GM23338 (cell line): ENCODE data around the gene RBBP4. TPM values are rescaled to one million over a fixed set of nuclear protein-coding genes. Genes with fewer than 3 reads are reported as not detected.

Experiments used
- ATAC-seq: fragments of 200-7000 bp; cut with Tn5 transposase; 3 replicates; pipeline ENCODE4 v1.9.1; 2020
- DNase-seq: peaks from one replicate; pipeline ENCODE4 v3.0.0-alpha.2; 2015; ENCODE audit warnings: low spot score
- H2AFZ ChIP-seq: fragments of 200-600 bp; sonication (generic); 2 replicates; pipeline ENCODE4 v1.8.0; 2016; ENCODE audit warnings: antibody characterized with exemption, mild to moderate bottlenecking, moderate library complexity
- H3F3A ChIP-seq: fragments of 200-600 bp; sonication (generic); replicated peaks from 2 replicates; pipeline ENCODE4 v1.8.0; 2017; ENCODE audit warnings: antibody characterized with exemption, mixed run types, low read depth
- H3K27ac ChIP-seq: fragments of 200-600 bp; sonication (generic); 2 replicates; pipeline ENCODE4 v1.6.1; 2016; ENCODE audit warnings: low read depth
- H3K27me3 ChIP-seq: fragments of 200-600 bp; sonication (generic); 2 replicates; pipeline ENCODE4 v1.8.0; 2016; ENCODE audit warnings: mild to moderate bottlenecking, mixed run types, moderate library complexity; ENCODE audit not compliant: insufficient read depth
- H3K36me3 ChIP-seq: fragments of 200-600 bp; sonication (generic); 2 replicates; pipeline ENCODE4 v1.8.0; 2016; ENCODE audit warnings: mild to moderate bottlenecking; ENCODE audit not compliant: insufficient read depth
- H3K4me1 ChIP-seq: fragments of 200-600 bp; sonication (generic); 2 replicates; pipeline ENCODE4 v1.8.0; 2016; ENCODE audit warnings: mild to moderate bottlenecking, moderate library complexity; ENCODE audit not compliant: insufficient read depth
- H3K4me2 ChIP-seq: fragments of 200-600 bp; sonication (generic); 2 replicates; pipeline ENCODE4 v1.7.1; 2017; ENCODE audit warnings: mixed run types
- H3K4me3 ChIP-seq: fragments of 200-600 bp; sonication (generic); 2 replicates; pipeline ENCODE4 v1.6.1; 2016; ENCODE audit warnings: mixed run types
- H3K79me2 ChIP-seq: fragments of 200-600 bp; sonication (generic); replicated peaks from 2 replicates; pipeline ENCODE4 v1.8.0; 2017; ENCODE audit warnings: mild to moderate bottlenecking; ENCODE audit not compliant: insufficient read depth
- H3K9me2 ChIP-seq: fragments of 200-600 bp; sonication (generic); 2 replicates; pipeline ENCODE4 v1.8.0; 2017; ENCODE audit not compliant: insufficient read depth
- H4K20me1 ChIP-seq: fragments of 200-600 bp; sonication (generic); replicated peaks from 2 replicates; pipeline ENCODE4 v1.8.0; 2017; ENCODE audit warnings: mild to moderate bottlenecking; ENCODE audit not compliant: insufficient read depth
- H3K27ac Mint-ChIP-seq: 2 replicates; pipeline ENCODE4 v1.8.0; 2020; ENCODE audit warnings: inconsistent platforms, mild to moderate bottlenecking, moderate library complexity, mixed read lengths
- H3K27me3 Mint-ChIP-seq: 3 replicates; pipeline ENCODE4 v1.8.0; 2022; ENCODE audit warnings: low read depth, mild to moderate bottlenecking, moderate library complexity, mixed read lengths, inconsistent platforms; ENCODE audit not compliant: insufficient read depth, poor library complexity
- H3K36me3 Mint-ChIP-seq: 3 replicates; pipeline ENCODE4 v1.8.0; 2021; ENCODE audit warnings: low read depth, mild to moderate bottlenecking, inconsistent platforms, moderate library complexity, mixed read lengths
- H3K4me1 Mint-ChIP-seq: 3 replicates; pipeline ENCODE4 v1.8.0; 2020; ENCODE audit warnings: mild to moderate bottlenecking, inconsistent platforms, mixed read lengths
- H3K4me3 Mint-ChIP-seq: 3 replicates; pipeline ENCODE4 v1.8.0; 2021; ENCODE audit warnings: moderate library complexity, mild to moderate bottlenecking, inconsistent platforms, mixed read lengths
- H3K9me3 Mint-ChIP-seq: 3 replicates; pipeline ENCODE4 v1.8.0; 2020; ENCODE audit warnings: moderate library complexity, mild to moderate bottlenecking, inconsistent platforms, mixed read lengths
- CREB1 ChIP-seq: fragments of 250-450 bp; sonication (Bioruptor Pico); IDR thresholded peaks from 2 replicates; pipeline ENCODE4 v1.5.0; 2020; ENCODE audit warnings: low read depth, mild to moderate bottlenecking, moderate library complexity
- CTCF ChIP-seq, 2 experiments: fragments of 200-600 bp in 1 of 2; sonication (generic) in 1 of 2; conservative IDR thresholded peaks; 2 replicates each; pipeline versions ENCODE4 v1.5.1 to v1.6.1; 2016 to 2017; ENCODE audit warnings: antibody characterized with exemption in 2 of 2, low read depth in 2 of 2, mild to moderate bottlenecking in 2 of 2, moderate library complexity in 1 of 2
- EZH2 ChIP-seq: fragments of 200-600 bp; sonication (generic); IDR thresholded peaks from one replicate; pipeline ENCODE4 v1.8.0; 2017; ENCODE audit warnings: antibody characterized with exemption, mild to moderate bottlenecking, low read depth; ENCODE audit not compliant: unreplicated experiment
- EZH2phosphoT487 ChIP-seq: fragments of 200-600 bp; sonication (generic); IDR thresholded peaks from one replicate; pipeline ENCODE4 v1.8.1; 2018; ENCODE audit warnings: antibody characterized with exemption; ENCODE audit not compliant: unreplicated experiment
- JUNB ChIP-seq: IDR thresholded peaks from one replicate; pipeline ENCODE4 v1.6.1; 2016; ENCODE audit warnings: antibody characterized with exemption; ENCODE audit not compliant: unreplicated experiment
- NANOG ChIP-seq: IDR thresholded peaks from 2 replicates; pipeline ENCODE4 v1.6.1; 2016; ENCODE audit warnings: antibody characterized with exemption, borderline replicate concordance
- POLR2AphosphoS5 ChIP-seq: IDR thresholded peaks from 2 replicates; pipeline ENCODE4 v1.6.1; 2016; ENCODE audit warnings: antibody characterized with exemption, low read depth
- REST ChIP-seq: IDR thresholded peaks from one replicate; pipeline ENCODE4 v1.6.1; 2018; ENCODE audit warnings: antibody characterized with exemption; ENCODE audit not compliant: unreplicated experiment
- STAT1 ChIP-seq: IDR thresholded peaks from one replicate; pipeline ENCODE4 v1.6.1; 2016; ENCODE audit warnings: antibody characterized with exemption; ENCODE audit not compliant: unreplicated experiment
- ZNF114 ChIP-seq: fragments of 250-450 bp; sonication (Bioruptor Pico); IDR thresholded peaks from 2 replicates; pipeline ENCODE4 v1.5.0; 2020; ENCODE audit warnings: mild to moderate bottlenecking, moderate library complexity
- ZNF331 ChIP-seq: fragments of 250-450 bp; sonication (Bioruptor Pico); IDR thresholded peaks from 2 replicates; pipeline ENCODE4 v1.5.0; 2020; ENCODE audit warnings: low read depth, mild to moderate bottlenecking, moderate library complexity
- polyA plus RNA-seq: library from polyadenylated mRNA; unstranded; fragments of >200 nt; fragmentation: Nextera tagmentation; extraction: Ambion mirVana; gene quantifications from 2 replicates; pipeline ENCODE4 v1.2.1, GENCODE V29; 2016
- total RNA-seq: library from RNA; depleted of rRNA; stranded (reverse); fragments of >200 nt; shearing (Covaris generic); gene quantifications from 2 replicates; pipeline ENCODE4 v1.2.3, GENCODE V29; 2014

RBBP4 gene
- total and polyA plus RNA-seq, 2 experiments from 2014 or later: 262 to 312 TPM

- no peak for TF ChIP-seq REST
- no peak for TF ChIP-seq JUNB
- no peak for TF ChIP-seq ZNF331 (CRISPR knock-in tag)
- TF ChIP-seq ZNF114 (CRISPR knock-in tag): no peak
- TF ChIP-seq POLR2AphosphoS5: no peak
- no peak for TF ChIP-seq CTCF (conservative IDR thresholded peaks at IDR 0.05; ENCODE audit: low read depth in 2 of 2)
These were observed 27.2 kb upstream of the RBBP4 start (continued) for GRCh38 chr1:32623775-32624174.

- Mint-ChIP-seq H3K9me3 (no peaks in the 10 kb centered on the region), H3K36me3 (peaks cover 30% of the 10 kb centered on the region), H3K4me1 (no peaks in the 10 kb centered on the region), H3K27ac (no peak overlapping the region), H3K27me3 (no peaks in the 10 kb centered on the region), H3K4me3 (no peak overlapping the region)
- H3K36me3 ChIP-seq: peaks cover 13% of the 10 kb centered on the region
- no peaks in the 10 kb centered on the region for H3K27me3 ChIP-seq
- H3K4me1 ChIP-seq: no peaks in the 10 kb centered on the region
- no peak for DNase-seq
- no peaks in the 10 kb centered on the region for H3F3A ChIP-seq
- no peak overlapping the region for H3K4me2 ChIP-seq
- H3K9me2 ChIP-seq: no peaks in the 10 kb centered on the region
- H3K79me2 ChIP-seq: peaks cover 7% of the 10 kb centered on the region
- no peaks in the 10 kb centered on the region; the same call in none of the 2 replicates for H4K20me1 ChIP-seq
- H3K27ac ChIP-seq: no peak overlapping the region
- H3K4me3 ChIP-seq: no peak overlapping the region
- no peak for ATAC-seq
- no peak overlapping the region for H2AFZ ChIP-seq
- TF ChIP-seq CTCF (conservative IDR thresholded peaks at IDR 0.05; ENCODE audit: low read depth in 2 of 2) (no peak), EZH2phosphoT487 (no peak), STAT1 (no peak), EZH2 (no peak), JUNB (no peak), REST (no peak), NANOG (no peak), POLR2AphosphoS5 (no peak), ZNF331 (CRISPR knock-in tag) (no peak), CREB1 (CRISPR knock-in tag) (no peak)
These were observed 24.8 kb upstream of the RBBP4 start for GRCh38 chr1:32626176-32626575.
